Ascending aorta (tissue), 2 donors: ENCODE data around the gene OR4A47. TPM values are rescaled to one million over a fixed set of nuclear protein-coding genes. Genes with fewer than 3 reads are reported as not detected.
"Not testable (repeated sequence)": the region's sequence is repeated elsewhere in the genome, so short reads cannot be mapped to it uniquely, and the experiment has no call there.

Source experiments
- DNase-seq, 2 donors: peaks; one replicate each; pipeline ENCODE4 v3.0.0-alpha.2; 2019; ENCODE audit warnings: low spot score in 2 of 2
- H3K27ac ChIP-seq, 2 donors: fragments of 200-600 bp; sonication (generic); one replicate each; pipeline ENCODE4 v1.5.1; 2016 to 2017; ENCODE audit warnings: mild to moderate bottlenecking in 1 of 2
- H3K27me3 ChIP-seq: fragments of 200-600 bp; sonication (generic); one replicate; pipeline ENCODE4 v1.5.1; 2017
- H3K36me3 ChIP-seq, 2 donors: fragments of 200-600 bp; sonication (generic); one replicate each; pipeline ENCODE4 v1.5.1; 2016
- H3K4me1 ChIP-seq, 2 donors: fragments of 200-600 bp; sonication (generic); one replicate each; pipeline ENCODE4 v1.5.1; 2016 to 2017; ENCODE audit warnings: mild to moderate bottlenecking in 1 of 2
- H3K4me3 ChIP-seq, 2 donors: fragments of 200-600 bp; sonication (generic); one replicate each; pipeline ENCODE4 v1.5.1; 2016 to 2017; ENCODE audit warnings: mild to moderate bottlenecking in 1 of 2
- H3K9me3 ChIP-seq, 2 donors: fragments of 200-600 bp; sonication (generic); one replicate each; pipeline ENCODE4 v1.5.1; 2016
- intact Hi-C: fragments of 100-400 bp; cut with DNase I; formaldehyde crosslinking; loops from one replicate; pipeline ENCODE4 v1.15.1; 2023
- total RNA-seq: library from RNA; depleted of rRNA; stranded (reverse); fragments of >200 nt; gene quantifications from one replicate; pipeline ENCODE4 v1.1.0, GENCODE V29; 2016
- TF ChIP-seq, protein P1 (sequence below), 3 experiments: fragments of 200-600 bp in 2 of 3; fragments of 450-650 bp in 1 of 3; sonication (generic) in 2 of 3; IDR thresholded peaks; one replicate each; pipeline ENCODE4 v1.5.1; 2016 to 2019; ENCODE audit warnings: antibody characterized with exemption in 3 of 3, mild to moderate bottlenecking in 1 of 3, moderate library complexity in 1 of 3

The OR4A47 gene, protein sequence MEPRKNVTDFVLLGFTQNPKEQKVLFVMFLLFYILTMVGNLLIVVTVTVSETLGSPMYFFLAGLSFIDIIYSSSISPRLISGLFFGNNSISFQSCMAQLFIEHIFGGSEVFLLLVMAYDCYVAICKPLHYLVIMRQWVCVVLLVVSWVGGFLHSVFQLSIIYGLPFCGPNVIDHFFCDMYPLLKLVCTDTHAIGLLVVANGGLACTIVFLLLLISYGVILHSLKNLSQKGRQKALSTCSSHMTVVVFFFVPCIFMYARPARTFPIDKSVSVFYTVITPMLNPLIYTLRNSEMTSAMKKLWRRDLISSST
- not detected for total RNA-seq

DNA sequence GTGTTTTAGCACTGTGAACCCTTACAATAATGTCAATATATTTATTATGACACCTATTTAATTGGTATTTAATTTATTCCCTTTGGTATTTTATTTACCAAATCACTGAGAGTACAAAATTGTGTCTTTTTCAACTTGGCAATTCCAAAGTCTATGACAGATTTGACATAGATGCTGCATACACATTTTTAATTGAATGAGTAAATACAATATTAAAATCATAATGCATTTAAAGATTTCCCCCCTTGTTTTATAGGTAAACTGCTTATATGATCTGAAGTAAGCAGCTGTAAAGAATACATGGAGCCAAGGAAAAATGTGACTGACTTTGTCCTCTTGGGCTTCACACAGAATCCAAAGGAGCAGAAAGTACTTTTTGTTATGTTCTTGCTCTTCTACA, at the start of gene OR4A47:
Gene OR4A47, plus strand, starts transcription at position 301 of the 400 bp plus-strand sequence. Its CDS starts 0 bp downstream, at position 301.
- H3K4me3 ChIP-seq, H3K27ac ChIP-seq, H3K27me3 ChIP-seq, intact Hi-C loops, DNase-seq, H3K9me3 ChIP-seq, H3K36me3 ChIP-seq, H3K4me1 ChIP-seq: not testable (repeated sequence)

DNA sequence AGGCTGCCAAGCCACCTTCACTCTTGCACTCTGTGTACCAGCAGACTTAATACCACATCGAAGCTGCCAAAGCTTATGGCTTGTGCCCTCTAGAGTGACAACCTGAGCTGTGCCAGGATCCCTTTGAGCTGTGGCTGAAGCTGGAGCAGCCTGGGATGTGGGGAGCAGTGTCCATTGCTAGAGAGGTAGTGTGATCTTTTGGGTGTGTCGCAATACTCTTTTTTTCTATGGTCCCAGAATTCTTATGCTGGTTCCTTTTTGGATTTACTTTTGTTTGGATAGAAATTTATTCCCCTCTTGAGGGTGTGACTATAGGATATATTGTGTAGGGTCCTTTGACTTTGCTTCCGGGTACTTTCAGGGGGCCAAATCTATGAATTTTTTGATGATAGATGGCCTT, 32.7 kb upstream of the OR4A47 start:
- intact Hi-C loops, H3K9me3 ChIP-seq, H3K27ac ChIP-seq, H3K4me1 ChIP-seq, DNase-seq, H3K27me3 ChIP-seq, H3K36me3 ChIP-seq, H3K4me3 ChIP-seq: not testable (repeated sequence)

DNA sequence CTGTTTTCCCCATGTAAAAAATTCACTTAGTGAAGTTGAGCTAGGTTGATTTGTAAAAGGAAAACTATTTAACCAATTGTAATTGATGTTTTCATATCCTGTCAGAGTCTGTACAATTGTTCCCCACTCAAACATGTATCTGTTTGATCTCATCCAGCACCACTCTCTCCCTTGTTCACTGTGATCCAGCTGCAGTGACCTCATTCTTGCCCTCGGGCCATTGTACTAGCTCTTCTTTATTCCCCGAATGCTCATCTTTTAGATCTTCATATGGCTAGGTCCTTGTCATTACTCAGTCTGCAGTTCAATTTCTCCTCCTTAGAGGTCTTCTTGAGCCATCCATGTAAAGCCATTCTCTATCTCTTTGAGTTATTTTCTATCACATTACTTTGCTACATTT, 14.6 kb upstream of the OR4A47 start:
- H3K4me3 ChIP-seq, H3K27me3 ChIP-seq, H3K27ac ChIP-seq, H3K9me3 ChIP-seq, H3K36me3 ChIP-seq, intact Hi-C loops, H3K4me1 ChIP-seq, DNase-seq: not testable (repeated sequence)

DNA sequence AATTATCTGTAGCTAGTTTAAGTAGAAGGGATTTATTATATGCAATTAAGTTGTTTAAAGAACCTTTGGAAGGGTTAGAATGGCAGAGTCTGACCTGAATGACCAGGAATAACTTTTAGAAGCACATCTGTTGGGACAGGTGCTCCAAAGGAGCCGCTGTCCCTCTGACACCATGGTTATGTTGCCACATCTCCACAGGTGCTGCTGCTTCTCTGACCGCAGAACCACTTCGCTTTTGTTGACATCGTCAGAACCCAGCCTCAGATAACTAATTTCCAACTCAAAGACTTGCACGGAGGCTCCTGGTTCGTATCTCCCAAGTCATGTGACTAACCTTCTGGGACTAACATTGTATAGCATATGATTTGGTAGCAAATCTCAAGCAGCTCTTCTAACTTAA, 13.9 kb upstream of the OR4A47 start:
- H3K27me3 ChIP-seq, H3K4me1 ChIP-seq, H3K9me3 ChIP-seq, H3K36me3 ChIP-seq, intact Hi-C loops, H3K4me3 ChIP-seq, DNase-seq, H3K27ac ChIP-seq: not testable (repeated sequence)

DNA sequence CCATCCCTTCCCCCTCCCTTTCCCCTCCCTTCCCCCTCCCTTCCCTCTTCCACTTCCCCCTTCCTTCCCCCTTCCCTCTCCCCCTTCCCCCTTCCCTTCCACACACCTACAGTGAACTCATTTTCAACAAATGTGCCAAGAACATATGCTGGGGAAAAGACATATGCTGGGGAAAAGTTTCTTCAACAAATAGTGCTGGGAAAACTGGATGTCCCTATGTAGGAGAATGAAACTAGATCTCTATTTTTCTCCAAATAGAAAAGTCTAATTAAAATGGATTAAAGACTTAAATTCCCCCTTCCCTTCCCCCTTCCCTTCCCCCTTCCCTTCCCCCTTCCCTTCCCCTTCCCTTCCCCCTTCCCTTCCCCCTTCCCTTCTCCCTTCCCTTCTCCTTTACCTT, 17.6 kb downstream of the OR4A47 start:
- H3K9me3 ChIP-seq, H3K4me3 ChIP-seq, H3K27me3 ChIP-seq, intact Hi-C loops, DNase-seq, H3K4me1 ChIP-seq, H3K36me3 ChIP-seq, H3K27ac ChIP-seq: not testable (repeated sequence)

DNA sequence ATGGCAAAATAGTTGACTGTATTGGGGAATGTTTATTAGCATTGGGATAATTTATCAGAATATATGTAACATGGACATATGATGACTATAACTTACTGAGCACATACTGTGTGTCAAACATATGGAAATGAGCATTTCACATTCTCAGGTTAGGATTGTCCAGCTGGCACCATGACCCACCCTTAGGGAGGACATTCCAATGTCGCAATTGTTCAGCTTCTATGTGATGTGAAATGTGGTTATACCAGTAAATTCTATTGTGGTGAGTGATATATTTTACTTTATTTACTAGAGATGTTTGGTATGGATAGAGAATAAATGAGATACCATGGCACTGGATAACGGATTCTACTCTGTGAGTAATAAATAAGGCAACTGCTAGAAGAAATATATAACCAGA, 50.4 kb downstream of the OR4A47 start:
- intact Hi-C loops = no loop called here
- DNase-seq = no peak
- no peaks in the 10 kb centered on the region for H3K4me1 ChIP-seq
- no peaks in the 10 kb centered on the region for H3K27me3 ChIP-seq
- no peaks in the 10 kb centered on the region for H3K9me3 ChIP-seq
- no peaks in the 10 kb centered on the region for H3K36me3 ChIP-seq
- TF ChIP-seq, protein P1, sequence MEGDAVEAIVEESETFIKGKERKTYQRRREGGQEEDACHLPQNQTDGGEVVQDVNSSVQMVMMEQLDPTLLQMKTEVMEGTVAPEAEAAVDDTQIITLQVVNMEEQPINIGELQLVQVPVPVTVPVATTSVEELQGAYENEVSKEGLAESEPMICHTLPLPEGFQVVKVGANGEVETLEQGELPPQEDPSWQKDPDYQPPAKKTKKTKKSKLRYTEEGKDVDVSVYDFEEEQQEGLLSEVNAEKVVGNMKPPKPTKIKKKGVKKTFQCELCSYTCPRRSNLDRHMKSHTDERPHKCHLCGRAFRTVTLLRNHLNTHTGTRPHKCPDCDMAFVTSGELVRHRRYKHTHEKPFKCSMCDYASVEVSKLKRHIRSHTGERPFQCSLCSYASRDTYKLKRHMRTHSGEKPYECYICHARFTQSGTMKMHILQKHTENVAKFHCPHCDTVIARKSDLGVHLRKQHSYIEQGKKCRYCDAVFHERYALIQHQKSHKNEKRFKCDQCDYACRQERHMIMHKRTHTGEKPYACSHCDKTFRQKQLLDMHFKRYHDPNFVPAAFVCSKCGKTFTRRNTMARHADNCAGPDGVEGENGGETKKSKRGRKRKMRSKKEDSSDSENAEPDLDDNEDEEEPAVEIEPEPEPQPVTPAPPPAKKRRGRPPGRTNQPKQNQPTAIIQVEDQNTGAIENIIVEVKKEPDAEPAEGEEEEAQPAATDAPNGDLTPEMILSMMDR (IDR thresholded peaks at IDR 0.05) = no peak
- H3K4me3 ChIP-seq = no peak overlapping the region
- no peak overlapping the region for H3K27ac ChIP-seq

Other genes with a start within 250 kb of the OR4A47 start
- not detected for gene OR4X2, start 243.7 kb upstream of the OR4A47 start, total RNA-seq
- gene OR4X1, start 224.9 kb upstream of the OR4A47 start, total RNA-seq = not detected
- gene OR4S1, start 182.6 kb upstream of the OR4A47 start, total RNA-seq = not detected
- gene OR4C3, start 163.9 kb upstream of the OR4A47 start, total RNA-seq = not detected
- not detected for gene OR4C5, start 122.3 kb upstream of the OR4A47 start, total RNA-seq